CD4-positive, alpha-beta T cell treated with Interleukin-6 for 4 hours (primary cell): ENCODE results near the gene SLC7A14.

Source experiments
- DNase-seq: peaks from one replicate; pipeline ENCODE4 v3.0.0-alpha.2; 2020; ENCODE audit warnings: mixed read lengths

The SLC7A14 gene

DNA sequence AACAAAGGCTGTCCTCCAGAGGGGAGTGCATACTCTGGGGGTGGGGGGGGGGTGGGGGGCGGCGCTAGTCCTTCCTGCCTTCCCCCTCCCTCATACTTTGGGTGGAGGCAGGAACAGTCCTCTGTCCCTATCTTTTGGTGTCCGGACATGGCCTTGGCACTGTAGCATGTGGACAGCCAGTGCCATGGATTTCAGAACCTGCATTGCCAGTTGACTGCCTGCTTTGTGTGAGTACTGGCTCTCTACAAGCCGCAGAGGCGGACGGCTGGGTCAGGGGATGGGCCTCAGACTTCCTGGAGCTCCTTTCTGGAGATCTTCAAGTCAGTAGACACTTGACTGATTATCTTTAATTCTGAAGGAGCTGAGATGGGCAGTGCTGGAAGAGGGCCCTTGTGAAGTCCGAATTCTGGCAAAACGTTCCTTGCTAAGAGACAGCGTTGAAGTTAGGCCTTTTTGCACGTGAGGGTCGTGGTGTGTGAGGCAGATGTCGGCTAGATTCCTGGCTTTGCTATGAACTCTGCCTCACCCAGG, 164.7 kb downstream of the SLC7A14 start:
- DNase-seq: no peak

DNA sequence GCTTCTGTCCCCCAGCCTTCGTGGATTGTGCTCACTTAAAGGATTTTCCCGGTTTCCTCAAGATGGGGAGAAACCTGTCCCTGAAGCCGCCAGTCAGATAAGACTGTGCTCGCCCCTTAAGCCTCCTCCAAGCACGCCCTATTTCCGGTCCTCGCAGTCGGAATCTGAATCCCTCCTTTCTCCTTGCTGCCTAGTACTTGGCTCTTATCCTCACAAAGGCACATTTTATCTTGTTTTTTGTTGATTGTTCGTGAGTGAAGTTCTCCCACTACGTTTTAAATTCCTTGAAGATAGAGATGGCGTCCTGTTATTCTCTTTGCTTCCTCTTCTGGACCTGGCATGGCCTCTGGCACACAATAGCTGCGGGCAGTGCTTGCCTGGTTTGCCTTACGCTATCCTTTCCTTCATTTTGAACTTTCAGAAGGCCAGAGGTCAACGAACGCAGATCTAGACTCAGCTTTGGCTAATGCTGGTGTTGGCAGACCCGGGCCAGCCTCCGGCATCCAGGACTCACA, 165.5 kb downstream of the SLC7A14 start:
- DNase-seq: no peak

DNA sequence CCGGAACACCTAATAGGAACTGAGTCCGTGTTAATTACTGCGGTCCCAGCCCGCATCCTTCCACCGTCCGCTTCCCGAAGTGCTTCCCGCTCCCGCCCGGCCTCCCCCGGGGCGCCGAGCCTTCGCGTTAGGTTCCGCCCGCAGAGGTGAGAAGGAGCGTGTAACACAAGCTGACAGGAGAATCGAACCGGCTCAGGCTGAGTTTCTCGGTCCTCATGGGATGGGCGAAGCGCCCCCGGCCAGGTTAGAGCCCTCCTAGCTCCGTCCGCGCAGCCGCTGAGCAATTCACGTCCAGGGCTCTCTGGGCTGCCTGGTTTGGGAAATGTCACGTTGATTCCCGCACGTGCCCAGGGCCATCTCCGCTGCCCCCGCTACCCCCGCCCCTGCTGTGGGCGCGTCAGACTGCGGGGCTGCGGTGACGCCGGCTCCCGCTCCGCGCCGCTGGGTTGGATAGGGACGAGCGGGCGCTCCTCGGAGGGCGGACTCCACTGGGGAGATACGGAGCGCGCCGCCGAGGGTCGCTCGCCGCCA, 166.3 kb downstream of the SLC7A14 start:
- DNase-seq: no peak

DNA sequence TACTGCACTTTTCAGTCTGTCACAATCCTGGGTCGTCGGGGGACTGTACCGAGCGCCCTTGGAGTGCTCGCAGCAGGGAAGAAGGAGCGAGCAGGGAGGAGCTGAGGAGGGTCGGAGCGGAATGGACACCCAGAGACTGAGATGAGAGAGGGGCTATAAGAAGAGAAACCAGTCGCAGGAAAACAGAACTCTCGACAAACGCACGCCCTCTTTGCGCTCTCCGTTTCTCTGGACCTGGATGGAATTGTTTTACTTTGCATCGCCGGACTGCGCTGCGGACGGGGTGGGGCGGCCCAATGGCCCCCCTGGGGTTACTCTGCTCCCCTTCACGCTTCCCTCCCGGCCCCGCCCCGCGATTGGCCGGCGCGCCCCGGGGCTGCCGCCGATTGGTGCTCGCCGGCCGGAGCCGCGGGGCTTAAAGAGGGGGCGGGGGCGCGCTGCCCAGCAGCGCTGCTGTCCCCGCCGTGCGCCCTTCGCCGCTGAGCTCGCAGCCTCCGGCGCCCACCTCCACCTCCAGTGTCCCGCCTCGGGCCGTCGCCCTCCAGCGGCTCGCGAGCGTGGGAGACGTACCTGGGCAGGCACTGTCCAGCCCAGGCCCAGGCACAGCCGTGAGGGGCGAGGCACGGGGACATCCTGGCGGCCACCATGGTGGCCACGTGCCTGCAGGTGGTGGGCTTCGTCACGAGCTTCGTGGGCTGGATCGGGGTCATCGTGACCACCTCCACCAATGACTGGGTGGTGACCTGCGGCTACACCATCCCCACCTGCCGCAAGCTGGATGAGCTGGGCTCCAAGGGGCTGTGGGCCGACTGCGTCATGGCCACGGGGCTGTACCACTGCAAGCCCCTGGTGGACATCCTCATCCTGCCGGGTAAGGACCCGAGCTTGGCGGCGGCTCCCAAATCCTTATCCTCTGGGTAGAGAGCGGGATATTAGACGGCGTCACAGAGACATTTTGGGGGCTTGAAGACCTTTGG, 167.2 kb downstream of the SLC7A14 start, which contains the start of gene CLDN11:
Gene CLDN11, plus strand, starts transcription at position 447 of the 977 bp plus-strand sequence. Its CDS starts 199 bp downstream, at position 646.
- DNase-seq: no peak

DNA sequence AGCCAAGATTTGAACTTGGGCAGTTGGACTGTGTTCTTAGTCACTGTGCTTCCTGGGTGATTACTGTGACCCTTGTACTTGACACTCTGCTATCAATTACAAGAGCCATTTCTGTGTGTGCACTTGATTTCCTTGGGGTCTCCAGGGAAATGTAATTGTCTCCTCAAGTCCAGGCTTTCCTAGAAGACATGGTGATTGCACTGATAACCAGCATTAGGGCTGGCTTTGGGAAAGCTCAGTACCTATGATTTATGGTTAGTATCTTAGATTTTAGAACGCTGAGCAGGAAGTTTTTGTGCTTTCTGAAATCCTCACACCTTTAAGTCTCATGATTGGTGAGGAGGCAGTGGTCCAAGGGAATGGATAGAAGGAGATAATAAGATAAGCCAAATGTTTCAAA, 168.8 kb downstream of the SLC7A14 start:
- DNase-seq: no peak

DNA sequence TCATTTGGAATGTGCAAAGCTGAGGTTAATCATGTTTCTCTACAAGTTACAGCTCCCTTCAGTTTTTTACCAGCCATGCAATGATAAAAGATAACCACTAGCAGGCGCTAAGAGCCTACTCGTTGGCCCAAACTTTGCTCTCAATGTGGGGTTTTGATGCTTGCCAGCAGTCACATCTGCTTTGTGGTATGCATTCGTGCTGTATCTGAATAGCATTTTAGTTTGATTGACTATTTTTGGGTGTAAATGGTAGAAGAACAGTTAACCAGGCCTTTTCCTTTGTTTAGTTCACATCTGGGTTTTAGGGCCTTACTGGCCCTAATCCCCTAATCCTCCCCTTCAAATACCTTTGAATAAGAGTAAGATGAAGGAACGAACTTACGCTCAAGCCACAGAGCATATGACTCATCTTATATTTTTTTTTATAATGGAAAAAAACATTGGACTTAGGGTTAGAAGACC, 171.6 kb downstream of the SLC7A14 start:
- DNase-seq: peak; percentile 39

DNA sequence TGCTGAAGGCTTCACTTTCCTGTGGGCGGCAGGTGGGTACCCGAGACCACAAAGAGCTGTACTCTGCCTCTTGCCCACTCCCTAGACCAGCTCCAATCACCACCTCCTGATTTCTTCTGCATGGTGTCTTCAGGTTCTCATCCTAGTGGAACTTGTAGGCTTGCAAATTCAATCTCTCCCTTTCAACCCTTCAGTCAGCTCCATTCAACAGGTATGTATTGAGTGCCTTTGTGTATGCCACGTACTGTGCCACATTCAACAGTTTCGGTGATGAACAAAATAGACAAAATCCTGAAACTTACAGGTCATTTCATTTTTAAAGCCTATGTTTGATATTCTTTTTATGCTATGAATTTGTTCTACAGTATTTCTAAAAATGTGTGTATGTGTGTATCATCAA, 172.6 kb downstream of the SLC7A14 start:
- no peak for DNase-seq

DNA sequence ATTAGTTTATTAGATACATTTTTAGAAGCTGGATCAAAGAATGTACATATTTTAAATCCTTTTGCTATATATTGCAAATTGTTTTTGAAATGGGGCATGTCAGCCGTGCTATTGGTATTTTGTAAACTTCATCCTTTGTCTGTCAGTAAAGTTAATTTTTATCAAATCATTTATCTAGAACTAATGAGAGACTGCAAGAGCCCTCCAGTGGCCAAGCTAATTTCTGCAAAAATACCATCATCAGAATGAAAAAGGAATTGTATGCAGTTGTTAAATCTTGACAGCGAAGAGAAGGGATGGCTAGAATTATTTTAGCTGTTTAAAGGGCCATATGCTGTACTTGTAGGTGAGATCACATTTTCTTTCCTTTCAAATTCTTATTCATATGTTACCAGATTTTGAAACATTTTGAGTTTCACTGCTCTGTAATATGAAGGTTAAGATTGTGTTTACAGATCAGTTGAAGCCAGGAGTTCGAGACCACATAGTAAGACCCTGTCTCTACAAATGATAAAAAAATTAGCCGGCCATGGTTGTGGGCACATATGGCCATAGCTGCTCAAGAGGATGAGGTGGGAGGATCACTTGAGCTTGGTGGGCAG, 175.3 kb downstream of the SLC7A14 start:
- peak; percentile 15 for DNase-seq
